IMR-90 (cell line): ENCODE data around the gene OR52R1. TPM values are rescaled to one million over a fixed set of nuclear protein-coding genes. Genes with fewer than 3 reads are reported as not detected.

Experiments
- ATAC-seq: fragments of 200-7000 bp; cut with Tn5 transposase; 2 replicates; pipeline ENCODE4 v1.9.1; 2020; ENCODE audit warnings: low read depth, mild to moderate bottlenecking, moderate library complexity
- Bru-seq: library from RNA; stranded (reverse); fragments of 400-500 nt; gene quantifications from one replicate; lab custom pipeline; 2021; lab: Mats Ljungman, UMichigan
- BruChase-seq, 2 experiments: library from RNA; stranded (reverse); fragments of 400-500 nt; gene quantifications; one replicate each; lab custom pipeline; 2021; lab: Mats Ljungman, UMichigan
- BruUV-seq: library from RNA; stranded (reverse); fragments of 400-500 nt; replicated peaks from 2 replicates; lab custom pipeline; 2021; lab: Mats Ljungman, UMichigan
- CTCF ChIA-PET: fragments of 300-600 bp; formaldehyde crosslinking; extraction: SDS; loops from one replicate; lab custom pipeline; 2021; ENCODE audit warnings: antibody characterized with exemption; lab: Yijun Ruan, JAX
- POLR2A ChIA-PET: fragments of 300-600 bp; sonication (Branson Sonifier 250); formaldehyde crosslinking; loops from one replicate; lab custom pipeline; 2022; ENCODE audit warnings: antibody characterized with exemption; ENCODE audit not compliant: unreplicated experiment; lab: Charles Lee
- DNase-seq: peaks from one replicate; pipeline ENCODE4 v3.0.0; 2013
- H2AFZ ChIP-seq: replicated peaks from 2 replicates; pipeline ENCODE3; 2013; ENCODE audit warnings: low read length, mild to moderate bottlenecking; ENCODE audit not compliant: poor library complexity
- H2AK5ac ChIP-seq: 2 replicates; pipeline ENCODE4 v1.6.1; 2013; ENCODE audit warnings: low read depth, low read length, inconsistent platforms
- H2AK9ac ChIP-seq: replicated peaks from 2 replicates; pipeline ENCODE3; 2013; ENCODE audit warnings: mild to moderate bottlenecking, low read depth, low read length, moderate library complexity; ENCODE audit not compliant: poor library complexity
- H2BK120ac ChIP-seq: 2 replicates; pipeline ENCODE4 v1.6.1; 2013; ENCODE audit warnings: low read depth, low read length, inconsistent platforms
- H2BK15ac ChIP-seq: 3 replicates; pipeline ENCODE4 v1.6.1; 2013; ENCODE audit warnings: low read depth, low read length, inconsistent platforms
- H2BK20ac ChIP-seq: 2 replicates; pipeline ENCODE4 v1.6.1; 2013; ENCODE audit warnings: low read depth, mild to moderate bottlenecking, inconsistent platforms, low read length, moderate library complexity
- H2BK5ac ChIP-seq: 2 replicates; pipeline ENCODE4 v1.6.1; 2013; ENCODE audit warnings: mild to moderate bottlenecking, low read depth, low read length, inconsistent platforms; ENCODE audit not compliant: poor library complexity, severe bottlenecking
- H3K14ac ChIP-seq: replicated peaks from 2 replicates; pipeline ENCODE4 v1.6.1; 2013; ENCODE audit warnings: low read depth, low read length, inconsistent platforms
- H3K18ac ChIP-seq: 2 replicates; pipeline ENCODE4 v1.6.1; 2013; ENCODE audit warnings: low read depth, low read length, control low read depth
- H3K23ac ChIP-seq: 2 replicates; pipeline ENCODE4 v1.6.1; 2013; ENCODE audit warnings: low read depth, low read length, inconsistent platforms
- H3K27ac ChIP-seq: 2 replicates; pipeline ENCODE4 v1.5.1; 2013; ENCODE audit warnings: mild to moderate bottlenecking, control low read depth, low read length; ENCODE audit not compliant: insufficient read depth
- H3K27me3 ChIP-seq: 2 replicates; pipeline ENCODE4 v1.6.1; 2013; ENCODE audit warnings: low read length; ENCODE audit not compliant: control insufficient read depth, insufficient read depth
- H3K36me3 ChIP-seq: 2 replicates; pipeline ENCODE4 v1.6.1; 2013; ENCODE audit warnings: low read length, mixed read lengths; ENCODE audit not compliant: control insufficient read depth, insufficient read depth
- H3K4ac ChIP-seq: 2 replicates; pipeline ENCODE4 v1.6.1; 2013; ENCODE audit warnings: low read depth, low read length, inconsistent platforms
- H3K4me1 ChIP-seq: 2 replicates; pipeline ENCODE4 v1.6.1; 2013; ENCODE audit warnings: low read length, mixed read lengths; ENCODE audit not compliant: control insufficient read depth, insufficient read depth
- H3K4me2 ChIP-seq: 2 replicates; pipeline ENCODE4 v1.6.1; 2013; ENCODE audit warnings: low read depth, mild to moderate bottlenecking, control low read depth, low read length, moderate library complexity
- H3K4me3 ChIP-seq: 2 replicates; pipeline ENCODE4 v1.5.1; 2013; ENCODE audit warnings: low read depth, mild to moderate bottlenecking, control low read depth, low read length, moderate library complexity; ENCODE audit not compliant: insufficient read depth
- H3K56ac ChIP-seq: 2 replicates; pipeline ENCODE4 v1.6.1; 2013; ENCODE audit warnings: low read length, inconsistent platforms; ENCODE audit not compliant: insufficient read depth; ENCODE audit errors: extremely low read depth
- H3K79me1 ChIP-seq, 2 experiments: 2 replicates each; pipeline ENCODE4 v1.6.1; 2013; ENCODE audit warnings: low read length in 2 of 2, inconsistent platforms in 1 of 2, low read depth in 1 of 2
- H3K9ac ChIP-seq: 2 replicates; pipeline ENCODE4 v1.6.1; 2013; ENCODE audit warnings: low read depth, low read length, control low read depth
- H3K9me1 ChIP-seq: 2 replicates; pipeline ENCODE4 v1.6.1; 2013; ENCODE audit warnings: low read length, inconsistent platforms; ENCODE audit not compliant: insufficient read depth
- H3K9me3 ChIP-seq: 2 replicates; pipeline ENCODE4 v1.6.1; 2013; ENCODE audit warnings: low read length; ENCODE audit not compliant: control insufficient read depth, insufficient read depth
- H4K20me1 ChIP-seq: 2 replicates; pipeline ENCODE4 v1.6.1; 2013; ENCODE audit warnings: low read length, inconsistent platforms; ENCODE audit not compliant: insufficient read depth
- H4K5ac ChIP-seq: 2 replicates; pipeline ENCODE4 v1.6.1; 2013; ENCODE audit warnings: mild to moderate bottlenecking, low read depth, low read length, control low read depth
- H4K8ac ChIP-seq, 2 experiments: 2 replicates each; pipeline ENCODE4 v1.6.1; 2013; ENCODE audit warnings: low read depth in 2 of 2, low read length in 2 of 2, control low read depth in 1 of 2, inconsistent platforms in 1 of 2
- H4K91ac ChIP-seq: 2 replicates; pipeline ENCODE4 v1.6.1; 2013; ENCODE audit warnings: low read depth, low read length, inconsistent platforms; ENCODE audit not compliant: insufficient read depth
- BHLHE40 ChIP-seq: fragments of 150-350 bp; IDR thresholded peaks from 2 replicates; pipeline ENCODE4 v1.6.1; 2016; ENCODE audit warnings: mild to moderate bottlenecking, low read depth, low read length
- CHD1 ChIP-seq: IDR thresholded peaks from 2 replicates; pipeline ENCODE4 v1.6.1; 2012; ENCODE audit warnings: low read depth, low read length, improper control_type of control experiment
- MXI1 ChIP-seq: IDR thresholded peaks from 2 replicates; pipeline ENCODE4 v1.6.1; 2012; ENCODE audit warnings: low read depth, mild to moderate bottlenecking, low read length, moderate library complexity, borderline replicate concordance
- POLR2A ChIP-seq: IDR thresholded peaks from 2 replicates; pipeline ENCODE4 v1.6.1; 2012; ENCODE audit warnings: mild to moderate bottlenecking, low read depth, low read length
- RAD21 ChIP-seq: IDR thresholded peaks from 2 replicates; pipeline ENCODE4 v1.6.1; 2012; ENCODE audit warnings: low read length, improper control_type of control experiment
- RCOR1 ChIP-seq: IDR thresholded peaks from 2 replicates; pipeline ENCODE4 v1.6.1; 2012; ENCODE audit warnings: mild to moderate bottlenecking, low read length, improper control_type of control experiment; ENCODE audit not compliant: insufficient replicate concordance
- WGBS, 2 experiments: methylation state at CpG; one replicate each; pipeline versions ENCODE4 v1.1.5 to v1.1.7; 2013; ENCODE audit warnings: missing lambda C conversion rate in 2 of 2; ENCODE audit not compliant: insufficient read length in 1 of 2; ENCODE audit errors: extremely low coverage in 2 of 2; 5-methylcytosine and 5-hydroxymethylcytosine counted together
- dilution Hi-C: fragments of 300-500 bp; cut with HindIII; formaldehyde crosslinking; loops from one replicate; pipeline ENCODE4 v1.14.3; 2018; ENCODE audit warnings: low sequenced_read_pairs; ENCODE audit not compliant: unreplicated experiment
- in situ Hi-C: fragments of 300-500 bp; cut with MboI; formaldehyde crosslinking; loops from 3 replicates; pipeline ENCODE4 v1.14.3; 2019; ENCODE audit warnings: low sequenced_read_pairs, inconsistent platforms, mixed read lengths
- intact Hi-C: fragments of 100-400 bp; cut with micrococcal nuclease; formaldehyde crosslinking; loops from 2 replicates; pipeline ENCODE4 v1.10.0; 2022
- long read RNA-seq: library from polyadenylated mRNA; unstranded; transcript quantifications from one replicate; pipeline ENCODE4 v2.0.0, GENCODE V29; 2021; ENCODE audit not compliant: unreplicated experiment
- polyA plus RNA-seq, 3 experiments: library from polyadenylated mRNA; depleted of rRNA; stranded (reverse); fragments of >200 nt; gene quantifications; 2 replicates each; pipeline ENCODE4 v1.2.3, GENCODE V29; 2012; ENCODE audit warnings: low replicate concordance in 1 of 3
- total RNA-seq: library from RNA; depleted of rRNA; stranded (reverse); fragments of >200 nt; gene quantifications from 2 replicates; pipeline ENCODE4 v1.2.3, GENCODE V29; 2012; rRNA removed
- TF ChIP-seq, protein P1 (sequence below): fragments of 150-350 bp; IDR thresholded peaks from 2 replicates; pipeline ENCODE4 v1.6.1; 2016; ENCODE audit warnings: low read depth, mild to moderate bottlenecking, low read length, moderate library complexity, borderline replicate concordance
- TF ChIP-seq, protein P2 (sequence below): conservative IDR thresholded peaks from 2 replicates; pipeline ENCODE4 v1.5.1; 2012; ENCODE audit warnings: mild to moderate bottlenecking, low read depth, low read length, improper control_type of control experiment

OR52R1 gene
- total RNA-seq: not detected in 2 replicates
- polyA plus RNA-seq (2012; rRNA removed): not detected in 2 replicates
- not detected in 2 replicates for polyA plus RNA-seq (2012; cell fraction: cytosol; rRNA removed)
- not detected in 2 replicates for polyA plus RNA-seq (2012; cell fraction: nucleus; rRNA removed; ENCODE audit: low replicate concordance)
- not detected for Bru-seq, nascent RNA
- BruChase-seq, experiment 1, labeled RNA remaining after a 6-hour chase: not detected
- not detected for BruChase-seq, experiment 2, labeled RNA remaining after a 2-hour chase
- long read RNA-seq: 0 reads

DNA sequence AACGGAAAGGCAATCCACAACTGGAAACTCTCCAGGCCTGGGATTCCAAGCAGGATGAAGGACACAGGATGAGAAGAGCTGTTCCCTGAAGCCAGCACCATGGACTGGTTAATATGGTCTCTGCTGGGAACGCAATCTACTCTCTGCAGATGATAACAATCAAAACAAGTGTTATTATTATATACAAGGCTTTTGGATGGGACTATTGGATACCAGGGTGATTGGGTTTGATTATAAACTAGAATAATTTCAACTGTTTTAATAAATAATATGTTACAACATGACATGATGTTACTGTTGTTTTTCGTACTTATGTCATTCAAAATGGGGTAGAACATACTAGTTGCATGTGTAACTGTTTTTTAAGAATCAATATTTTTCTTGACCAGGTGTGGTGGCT is at the start of gene OR52R1:
OR52R1 (minus strand) TSS at position 101 of the 400 bp plus-strand sequence; CDS start at position 101, 0 bp downstream.
- Histone ChIP-seq H3K23ac (no peak within 1 kb of the TSS), H3K14ac (no peak within 1 kb of the TSS), H2BK5ac (no peak within 1 kb of the TSS), H3K4me2 (no peak within 1 kb of the TSS), H2AK5ac (no peak within 1 kb of the TSS), H3K9ac (no peak within 1 kb of the TSS), H3K27ac (no peak within 1 kb of the TSS), H4K5ac (no peak within 1 kb of the TSS), H4K91ac (no peak within 1 kb of the TSS), H3K4ac (no peak within 1 kb of the TSS), H2BK20ac (no peak within 1 kb of the TSS), H3K79me1 (no peaks in the 10 kb centered on the region), H3K56ac (no peak within 1 kb of the TSS), H3K9me1 (no peaks in the 10 kb centered on the region), H2BK120ac (no peak within 1 kb of the TSS), H3K4me1 (no peaks in the 10 kb centered on the region), H3K4me3 (no peak within 1 kb of the TSS), H3K18ac (no peak within 1 kb of the TSS), H4K20me1 (no peaks in the 10 kb centered on the region), H2AK9ac (no peak within 1 kb of the TSS), H3K27me3 (no peaks in the 10 kb centered on the region), H2BK15ac (no peak within 1 kb of the TSS), H3K36me3 (no peaks in the 10 kb centered on the region), H3K9me3 (no peaks in the 10 kb centered on the region; the same call in 1 of the 2 replicates), H2AFZ (no peak within 1 kb of the TSS), H4K8ac (no peak within 1 kb of the TSS)
- intact Hi-C loops: no loop called here
- TF ChIP-seq, protein P1, sequence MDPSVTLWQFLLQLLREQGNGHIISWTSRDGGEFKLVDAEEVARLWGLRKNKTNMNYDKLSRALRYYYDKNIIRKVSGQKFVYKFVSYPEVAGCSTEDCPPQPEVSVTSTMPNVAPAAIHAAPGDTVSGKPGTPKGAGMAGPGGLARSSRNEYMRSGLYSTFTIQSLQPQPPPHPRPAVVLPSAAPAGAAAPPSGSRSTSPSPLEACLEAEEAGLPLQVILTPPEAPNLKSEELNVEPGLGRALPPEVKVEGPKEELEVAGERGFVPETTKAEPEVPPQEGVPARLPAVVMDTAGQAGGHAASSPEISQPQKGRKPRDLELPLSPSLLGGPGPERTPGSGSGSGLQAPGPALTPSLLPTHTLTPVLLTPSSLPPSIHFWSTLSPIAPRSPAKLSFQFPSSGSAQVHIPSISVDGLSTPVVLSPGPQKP: no peak
- TF ChIP-seq CHD1 (no peak), POLR2A (no peak), BHLHE40 (no peak), MXI1 (no peak), RAD21 (no peak), RCOR1 (no peak)
- TF ChIP-seq, protein P2, sequence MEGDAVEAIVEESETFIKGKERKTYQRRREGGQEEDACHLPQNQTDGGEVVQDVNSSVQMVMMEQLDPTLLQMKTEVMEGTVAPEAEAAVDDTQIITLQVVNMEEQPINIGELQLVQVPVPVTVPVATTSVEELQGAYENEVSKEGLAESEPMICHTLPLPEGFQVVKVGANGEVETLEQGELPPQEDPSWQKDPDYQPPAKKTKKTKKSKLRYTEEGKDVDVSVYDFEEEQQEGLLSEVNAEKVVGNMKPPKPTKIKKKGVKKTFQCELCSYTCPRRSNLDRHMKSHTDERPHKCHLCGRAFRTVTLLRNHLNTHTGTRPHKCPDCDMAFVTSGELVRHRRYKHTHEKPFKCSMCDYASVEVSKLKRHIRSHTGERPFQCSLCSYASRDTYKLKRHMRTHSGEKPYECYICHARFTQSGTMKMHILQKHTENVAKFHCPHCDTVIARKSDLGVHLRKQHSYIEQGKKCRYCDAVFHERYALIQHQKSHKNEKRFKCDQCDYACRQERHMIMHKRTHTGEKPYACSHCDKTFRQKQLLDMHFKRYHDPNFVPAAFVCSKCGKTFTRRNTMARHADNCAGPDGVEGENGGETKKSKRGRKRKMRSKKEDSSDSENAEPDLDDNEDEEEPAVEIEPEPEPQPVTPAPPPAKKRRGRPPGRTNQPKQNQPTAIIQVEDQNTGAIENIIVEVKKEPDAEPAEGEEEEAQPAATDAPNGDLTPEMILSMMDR: no peak
- POLR2A ChIA-PET: interaction anchor here (0.6 kb wide), 1 partner anchor 1260 kb away, joined by 3 read pairs; no protein-coding TSS in a partner anchor
- CTCF ChIA-PET: no interaction called here
- no TSS peak for BruUV-seq
- ATAC-seq: no peak
- in situ Hi-C loops: no loop called here
- dilution Hi-C loops: no loop called here
- WGBS, 2 experiments: 40% methylated on average over 1 of the region's 3 CpGs; no CpG with 5 or more reads in 1 of the 2 experiments
- no peak for DNase-seq
